Esophagus (tissue), 2 donors: Measurements from ENCODE around the gene ADCY7. TPM values are rescaled to one million over a fixed set of nuclear protein-coding genes. Genes with fewer than 3 reads are reported as not detected.

ENCODE experiments used
- H3K27ac ChIP-seq, 2 donors: one replicate each; pipeline ENCODE4 v1.5.1; 2013; ENCODE audit warnings: low read depth in 2 of 2, mild to moderate bottlenecking in 2 of 2, inconsistent platforms in 1 of 2, low read length in 1 of 2, moderate library complexity in 1 of 2
- H3K27me3 ChIP-seq, 2 donors: one replicate each; pipeline ENCODE4 v1.6.1; 2013; ENCODE audit warnings: low read length in 2 of 2, control low read depth in 1 of 2, mild to moderate bottlenecking in 1 of 2; ENCODE audit not compliant: insufficient read depth in 2 of 2, control insufficient read depth in 1 of 2
- H3K36me3 ChIP-seq, 2 donors: one replicate each; pipeline ENCODE4 v1.6.1; 2013; ENCODE audit warnings: low read length in 1 of 2; ENCODE audit not compliant: control insufficient read depth in 2 of 2, insufficient read depth in 2 of 2
- H3K4me1 ChIP-seq, 2 donors: one replicate each; pipeline ENCODE4 v1.6.1; 2013; ENCODE audit warnings: low read length in 1 of 2; ENCODE audit not compliant: control insufficient read depth in 2 of 2, insufficient read depth in 2 of 2
- H3K4me3 ChIP-seq, 2 donors: one replicate each; pipeline ENCODE4 v1.5.1; 2013; ENCODE audit warnings: low read length in 2 of 2, mild to moderate bottlenecking in 2 of 2, low read depth in 1 of 2, moderate library complexity in 1 of 2
- H3K9me3 ChIP-seq, 2 donors: one replicate each; pipeline ENCODE4 v1.6.1; 2013; ENCODE audit warnings: mild to moderate bottlenecking in 2 of 2, low read depth in 1 of 2, low read length in 1 of 2, moderate library complexity in 1 of 2; ENCODE audit not compliant: control insufficient read depth in 2 of 2, insufficient read depth in 1 of 2
- WGBS, 2 donors: extraction: QIAGEN DNeasy Blood & Tissue Kit; methylation state at CpG; one replicate each; pipeline ENCODE4 v1.1.7; 2013; 5-methylcytosine and 5-hydroxymethylcytosine counted together
- polyA plus RNA-seq, 2 donors: library from polyadenylated mRNA; stranded (reverse); fragments of 200-250 nt; gene quantifications; one replicate each; pipeline ENCODE4 v1.2.3, GENCODE V29; 2013
- donor health status: healthy with polysubstance abuse.
- donor health status: Bipolar disorder and iron deficiency.

Gene ADCY7
- polyA plus RNA-seq, 2 donors = 8.9 to 9.5 TPM

- Histone ChIP-seq H3K27me3 (no peaks in the 10 kb centered on the region), H3K36me3 (no peaks in the 10 kb centered on the region), H3K4me1 (peaks cover 2 to 18% of the 10 kb centered on the region in 2 donors), H3K4me3 (no peak overlapping the region), H3K9me3 (no peaks in the 10 kb centered on the region), H3K27ac (no peak overlapping the region)
- WGBS, 2 donors = 59 to 66% methylated on average over 3 of the region's 3 CpGs
Measured at GRCh38 chr16:50278251-50278650, 11.9 kb downstream of the ADCY7 start.

DNA sequence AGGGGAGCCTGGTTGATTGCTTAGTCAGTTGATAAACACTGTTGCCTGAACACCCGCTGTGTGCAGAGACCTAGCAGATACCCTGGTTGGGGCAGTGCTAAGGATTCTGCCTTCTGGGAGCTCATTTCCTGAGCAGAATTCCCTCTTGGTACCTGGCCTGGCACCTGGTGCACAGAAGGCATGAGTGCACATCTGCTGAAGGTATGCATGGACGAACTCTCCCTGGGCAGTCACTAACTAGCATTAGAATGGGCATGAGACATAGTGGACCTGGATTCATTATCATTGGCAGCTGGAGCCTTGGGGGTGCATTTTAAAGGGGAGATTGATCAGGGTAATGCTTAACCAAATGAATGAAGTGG, 13.1 kb downstream of the ADCY7 start:
- H3K4me1 ChIP-seq = peaks cover 0 to 21% of the 10 kb centered on the region in 2 donors
- H3K27ac ChIP-seq = no peak overlapping the region
- no peaks in the 10 kb centered on the region for H3K9me3 ChIP-seq
- H3K27me3 ChIP-seq = no peaks in the 10 kb centered on the region
- H3K36me3 ChIP-seq = no peaks in the 10 kb centered on the region
- 75 to 86% methylated on average over 2 of the region's 2 CpGs for WGBS, 2 donors
- H3K4me3 ChIP-seq = no peak overlapping the region

DNA sequence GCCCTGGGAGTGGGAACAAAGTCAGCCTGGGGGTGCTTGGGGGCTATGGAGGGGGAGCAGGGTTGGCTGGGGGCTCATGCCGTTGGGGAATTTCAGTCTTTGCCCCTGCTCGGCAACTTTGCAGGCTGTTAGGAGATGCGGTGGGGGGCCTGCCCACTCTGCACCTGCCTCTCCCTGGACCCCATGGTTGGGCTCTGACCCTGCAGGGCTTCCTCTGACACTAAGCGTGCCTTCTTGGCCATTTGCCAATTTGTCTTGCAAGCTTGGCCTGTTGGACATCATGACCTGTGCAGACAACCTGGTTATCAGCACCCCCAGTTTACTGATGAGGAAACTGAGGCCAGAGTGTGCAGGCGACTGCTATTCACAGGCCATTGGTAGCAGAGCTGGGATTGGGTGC, 14.6 kb downstream of the ADCY7 start:
- H3K27me3 ChIP-seq = no peaks in the 10 kb centered on the region
- peaks cover 0 to 27% of the 10 kb centered on the region in 2 donors for H3K4me1 ChIP-seq
- 87 to 90% methylated on average over 5 of the region's 5 CpGs for WGBS, 2 donors
- no peak overlapping the region for H3K4me3 ChIP-seq
- no peaks in the 10 kb centered on the region for H3K9me3 ChIP-seq
- H3K36me3 ChIP-seq = no peaks in the 10 kb centered on the region
- H3K27ac ChIP-seq = no peak overlapping the region

GRCh38 chr16:50281391-50282009, 15.1 kb downstream of the ADCY7 start:
- Histone ChIP-seq H3K27me3 (no peaks in the 10 kb centered on the region), H3K4me3 (no peak overlapping the region), H3K4me1 (peaks cover 0 to 24% of the 10 kb centered on the region in 2 donors), H3K36me3 (no peaks in the 10 kb centered on the region), H3K27ac (peak overlapping the region; percentile 50 to 64), H3K9me3 (no peaks in the 10 kb centered on the region)
- WGBS, 2 donors = 73 to 74% methylated on average over 21 of the region's 21 CpGs

DNA sequence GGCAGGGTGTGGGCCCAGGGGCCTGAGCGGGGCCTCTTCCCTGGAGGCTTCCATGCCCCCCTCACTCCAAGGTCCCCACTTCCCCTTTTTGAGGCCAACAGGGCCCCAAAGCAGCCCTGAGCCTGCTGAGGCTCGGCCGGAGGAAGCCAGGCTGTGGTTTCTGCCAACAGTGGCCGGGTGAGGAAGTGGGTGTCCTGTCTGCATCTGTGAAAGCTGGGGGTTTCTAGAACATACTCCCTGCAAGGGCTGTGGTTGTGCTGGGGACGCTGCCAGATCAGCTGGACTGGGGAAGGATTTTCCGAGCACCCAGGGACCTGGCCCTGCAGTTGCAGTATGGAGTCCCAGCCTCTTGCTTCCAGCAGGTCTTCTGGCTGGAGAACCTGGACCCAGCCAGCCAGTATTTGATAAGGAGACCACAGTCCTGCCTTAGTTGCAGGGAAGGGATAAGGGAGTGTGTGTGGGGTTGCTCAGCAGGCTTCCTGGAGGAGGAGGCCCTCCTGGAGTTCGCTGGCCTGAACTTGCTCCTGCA, 15.7 kb downstream of the ADCY7 start:
- WGBS, 2 donors = 67 to 68% methylated on average over 7 of the region's 7 CpGs
- Histone ChIP-seq H3K4me3 (no peak overlapping the region), H3K4me1 (peaks cover 0 to 24% of the 10 kb centered on the region in 2 donors), H3K36me3 (no peaks in the 10 kb centered on the region), H3K27ac (peak overlapping the region; percentile 50 to 64), H3K9me3 (no peaks in the 10 kb centered on the region), H3K27me3 (no peaks in the 10 kb centered on the region)

DNA sequence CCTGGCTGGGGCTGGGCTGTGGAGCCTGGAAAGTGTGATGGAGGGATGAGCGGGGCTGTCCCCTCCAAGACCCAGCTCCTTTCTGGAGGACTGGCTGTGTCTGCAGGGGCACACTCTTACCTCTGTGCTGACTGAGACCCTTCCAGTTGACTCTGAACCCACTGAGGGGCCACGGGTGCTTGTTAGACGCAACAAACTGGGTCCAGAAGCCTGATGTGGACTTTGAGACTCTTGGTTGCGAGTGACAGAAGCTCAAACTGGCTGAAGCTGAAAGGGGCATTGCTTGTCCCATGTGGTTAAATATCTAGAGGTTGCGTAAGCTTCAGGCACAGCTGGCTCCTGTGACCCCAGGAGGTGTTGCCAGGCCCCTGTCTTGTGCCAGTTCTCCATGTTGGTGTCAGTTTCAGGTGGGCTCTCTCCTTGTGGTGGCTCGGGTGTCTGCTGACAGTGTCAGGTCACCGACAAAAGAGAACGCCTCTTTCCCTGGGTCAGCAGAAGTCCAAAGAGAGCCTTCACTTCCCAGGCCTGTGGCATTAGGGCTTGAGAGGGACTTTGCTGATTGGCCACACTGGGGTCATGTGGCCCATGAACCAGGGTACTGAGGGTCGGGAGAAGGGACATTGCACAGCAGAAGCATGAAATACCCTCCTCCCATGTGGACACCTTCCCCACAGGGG, 16.7 kb downstream of the ADCY7 start:
- peaks cover 0 to 24% of the 10 kb centered on the region in 2 donors for H3K4me1 ChIP-seq
- peaks cover 0 to 2% of the 10 kb centered on the region in 2 donors for H3K36me3 ChIP-seq
- no peaks in the 10 kb centered on the region for H3K27me3 ChIP-seq
- peak overlapping the region; percentile 20 to 37 for H3K27ac ChIP-seq
- no peaks in the 10 kb centered on the region for H3K9me3 ChIP-seq
- no peak overlapping the region for H3K4me3 ChIP-seq
- WGBS, 2 donors = 82 to 85% methylated on average over 9 of the region's 9 CpGs

- peaks cover 0 to 24% of the 10 kb centered on the region in 2 donors for H3K4me1 ChIP-seq
- no peak overlapping the region for H3K27ac ChIP-seq
- no peaks in the 10 kb centered on the region for H3K9me3 ChIP-seq
- WGBS, 2 donors = 54 to 58% methylated on average over 14 of the region's 14 CpGs
- H3K4me3 ChIP-seq = no peak overlapping the region
- H3K27me3 ChIP-seq = no peaks in the 10 kb centered on the region
- peaks cover 0 to 2% of the 10 kb centered on the region in 2 donors for H3K36me3 ChIP-seq
Measured at GRCh38 chr16:50284131-50284911, 18.0 kb downstream of the ADCY7 start.

- Histone ChIP-seq H3K9me3 (no peaks in the 10 kb centered on the region), H3K36me3 (peaks cover 0 to 9% of the 10 kb centered on the region in 2 donors), H3K4me1 (peaks cover 0 to 24% of the 10 kb centered on the region in 2 donors), H3K4me3 (no peak overlapping the region), H3K27me3 (no peaks in the 10 kb centered on the region), H3K27ac (no peak overlapping the region)
- WGBS, 2 donors = 64 to 91% methylated on average over 4 to 5 of the region's 5 CpGs
Measured at GRCh38 chr16:50285406-50286003, 19.2 kb downstream of the ADCY7 start.

DNA sequence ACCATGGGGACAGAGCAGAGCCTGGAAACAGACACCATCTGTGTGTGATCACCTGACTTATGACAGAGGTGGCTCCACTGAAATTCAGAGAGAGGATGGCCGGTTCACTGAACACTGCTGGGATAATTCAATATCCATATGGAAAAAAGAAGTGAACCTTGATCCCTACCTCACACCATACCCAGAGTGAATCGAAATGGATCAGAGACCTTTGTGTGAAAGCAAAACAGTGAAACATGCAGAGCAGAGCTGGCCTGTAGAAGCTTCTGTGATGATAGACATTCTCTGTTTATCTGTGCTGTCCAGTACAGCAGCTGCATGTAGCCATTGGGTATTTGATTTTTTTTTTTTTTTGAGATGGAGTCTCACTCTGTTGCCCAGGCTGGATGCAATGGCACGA, 20.3 kb downstream of the ADCY7 start:
- H3K27me3 ChIP-seq = no peaks in the 10 kb centered on the region
- H3K4me3 ChIP-seq = no peak overlapping the region
- H3K4me1 ChIP-seq = peaks cover 0 to 17% of the 10 kb centered on the region in 2 donors
- WGBS, 2 donors = 94 to 100% methylated on average over 3 of the region's 3 CpGs
- H3K36me3 ChIP-seq = peaks cover 0 to 10% of the 10 kb centered on the region in 2 donors
- H3K27ac ChIP-seq = no peak overlapping the region
- no peaks in the 10 kb centered on the region for H3K9me3 ChIP-seq
